GM21447 (cell line): ENCODE data around the gene NANOS3.

Source experiments
- ATAC-seq: cut with Tn5 transposase; IDR thresholded peaks from one replicate; pipeline ENCODE4 v1.9.1; 2021; ENCODE audit not compliant: unreplicated experiment

NANOS3 gene

GRCh38 chr19:13864667-13865570 lies 12.0 kb upstream of the NANOS3 start:
- no peak for ATAC-seq

- ATAC-seq: no peak
Observed at GRCh38 chr19:13865571-13866462, 11.1 kb upstream of the NANOS3 start.

DNA sequence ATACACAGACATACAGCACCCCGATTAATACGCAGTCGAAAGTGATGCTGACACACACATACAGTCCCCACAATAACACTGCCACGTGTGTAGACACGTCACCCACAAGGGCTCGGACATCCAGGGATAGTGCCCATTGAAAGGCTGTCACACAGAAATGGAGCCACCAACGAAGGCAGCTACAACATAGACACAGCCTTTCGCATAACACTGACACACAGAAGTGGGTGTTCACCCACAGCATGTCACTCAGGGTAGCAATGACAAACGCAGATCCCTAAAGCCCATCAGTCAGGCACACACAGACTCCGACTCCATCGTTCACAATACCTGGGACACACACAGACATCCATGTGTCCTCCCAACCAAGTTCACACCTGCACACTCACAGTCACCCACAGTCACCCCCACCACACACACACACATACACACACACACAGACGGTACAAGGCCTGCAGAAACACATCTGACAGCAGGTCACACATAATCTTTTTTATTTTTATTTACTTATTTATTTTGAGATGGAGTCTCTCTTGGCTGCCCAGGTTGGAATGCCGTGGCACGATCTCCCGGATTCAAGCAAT lies 10.4 kb upstream of the NANOS3 start:
- no peak for ATAC-seq

GRCh38 chr19:13868663-13869062 lies 8.3 kb upstream of the NANOS3 start:
- ATAC-seq: no peak

DNA sequence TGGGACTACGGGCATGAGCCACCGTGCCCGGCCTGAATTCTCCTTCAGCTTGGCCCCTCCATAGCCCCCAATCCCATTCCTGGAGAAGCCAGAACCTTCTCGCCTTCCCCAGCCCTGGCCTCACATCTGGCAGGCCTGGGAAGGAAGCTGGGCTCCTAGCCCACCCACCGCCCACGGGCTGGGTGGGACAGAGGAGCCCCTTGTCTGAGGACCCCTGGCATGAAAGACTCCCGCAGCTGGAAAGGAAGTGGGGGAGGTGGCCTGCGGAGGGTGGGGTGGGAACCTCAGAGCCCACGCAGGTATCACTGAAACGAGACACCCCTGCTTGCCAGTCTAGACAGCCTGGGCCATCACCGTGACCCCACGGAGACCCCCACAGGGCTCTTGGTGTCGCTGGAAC lies 7.7 kb upstream of the NANOS3 start:
- no peak for ATAC-seq

- no peak for ATAC-seq
Observed at GRCh38 chr19:13870873-13871272, 6.1 kb upstream of the NANOS3 start.

GRCh38 chr19:13872339-13872694 lies 4.6 kb upstream of the NANOS3 start:
- no peak for ATAC-seq

- ATAC-seq: no peak
Observed at GRCh38 chr19:13872695-13873389, 4.1 kb upstream of the NANOS3 start.

GRCh38 chr19:13873834-13874515 lies 3.0 kb upstream of the NANOS3 start:
- ATAC-seq: no peak

DNA sequence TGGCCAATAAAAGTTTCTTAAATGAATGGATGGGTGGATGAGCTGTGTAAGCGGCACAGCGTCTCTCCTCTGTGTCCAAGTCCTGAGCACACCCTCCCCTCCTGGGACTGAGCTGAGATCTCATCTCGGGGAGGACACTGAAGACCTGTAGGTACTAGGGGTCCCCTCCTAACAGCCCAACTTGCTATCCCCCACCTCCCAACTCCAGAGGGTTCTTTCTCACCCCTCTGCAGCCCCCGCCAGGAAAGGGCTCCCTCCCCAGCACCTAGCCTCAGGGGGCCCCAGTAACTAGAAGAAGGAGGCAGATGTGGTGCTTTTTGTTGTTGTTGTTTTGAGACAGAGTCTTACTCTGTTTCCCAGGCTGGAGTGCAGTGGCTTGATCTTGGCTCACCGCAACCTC lies 1.1 kb upstream of the NANOS3 start:
- ATAC-seq: no peak

DNA sequence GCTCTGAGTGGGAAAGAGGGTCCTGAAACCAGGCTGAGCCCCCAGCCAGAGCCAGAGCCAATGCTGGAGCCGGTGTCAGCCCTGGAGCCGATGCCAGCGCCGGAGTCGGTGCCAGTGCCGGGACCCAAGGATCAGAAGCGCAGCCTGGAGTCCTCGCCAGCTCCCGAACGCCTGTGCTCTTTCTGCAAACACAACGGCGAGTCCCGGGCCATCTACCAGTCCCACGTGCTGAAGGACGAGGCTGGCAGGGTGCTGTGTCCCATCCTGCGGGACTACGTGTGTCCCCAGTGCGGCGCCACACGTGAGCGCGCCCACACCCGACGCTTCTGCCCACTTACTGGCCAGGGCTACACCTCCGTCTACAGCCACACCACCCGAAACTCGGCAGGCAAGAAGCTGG lies 369 bp downstream of the NANOS3 start:
- no peak for ATAC-seq

GRCh38 chr19:13880059-13881043 lies 3.4 kb downstream of the NANOS3 start:
- ATAC-seq: no peak

GRCh38 chr19:13881251-13881691 lies 4.3 kb downstream of the NANOS3 start:
- no peak for ATAC-seq

DNA sequence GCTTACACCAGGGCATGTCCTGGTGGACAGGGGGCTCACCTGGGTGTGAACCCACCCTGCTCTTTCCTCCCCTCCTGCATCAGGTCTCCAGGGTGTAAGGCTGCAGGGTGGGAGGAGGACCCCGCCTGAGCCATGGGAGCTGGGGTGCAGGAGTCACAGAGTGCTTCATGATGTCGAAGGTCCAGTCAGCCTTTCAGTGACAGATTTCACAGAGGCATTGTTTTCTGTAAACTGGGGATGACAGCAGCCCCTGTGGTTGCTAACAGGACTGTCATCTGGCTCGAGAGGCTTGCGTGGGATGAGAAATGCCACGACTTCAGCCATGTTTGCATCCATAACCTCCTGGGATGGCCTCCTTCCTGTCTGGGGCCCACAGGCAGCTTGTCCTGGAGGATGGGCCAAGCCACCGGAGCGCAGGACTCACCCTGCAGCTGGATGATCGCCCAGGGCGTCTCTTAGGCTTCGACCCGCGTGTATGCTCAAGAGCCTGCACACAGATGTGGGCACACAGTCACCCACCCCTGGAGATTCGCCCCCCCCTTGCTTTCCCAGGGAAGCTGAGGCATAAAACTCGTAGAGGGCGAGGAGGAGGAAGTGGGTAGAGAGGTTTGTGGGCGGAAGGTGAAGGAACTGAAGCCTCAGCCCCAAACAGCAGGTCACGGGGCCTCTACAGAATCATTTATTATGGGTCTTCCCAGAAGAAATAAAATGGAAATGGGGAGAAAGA lies 4.9 kb downstream of the NANOS3 start:
- ATAC-seq: no peak

- no peak for ATAC-seq
Observed at GRCh38 chr19:13882419-13882795, 5.5 kb downstream of the NANOS3 start.

DNA sequence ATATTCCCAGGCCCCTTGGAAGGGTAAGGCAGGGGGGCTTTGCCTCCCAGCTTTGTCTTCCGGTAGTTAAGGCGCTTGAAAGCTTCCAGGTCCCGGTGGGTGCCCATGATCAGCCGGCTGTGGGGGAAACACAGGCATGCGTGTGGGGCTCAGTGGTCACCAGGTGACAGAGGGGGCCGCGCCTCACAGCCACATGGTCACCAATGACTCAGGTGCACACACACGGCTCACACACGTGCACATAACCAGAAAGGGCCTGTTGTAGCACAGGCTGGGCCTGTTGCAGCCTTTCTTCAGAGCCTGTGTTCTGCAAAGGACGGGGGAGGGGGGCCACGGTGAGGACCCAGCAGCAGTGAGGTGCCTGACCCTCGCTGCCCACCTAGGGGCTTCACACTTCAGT lies 5.9 kb downstream of the NANOS3 start:
- no peak for ATAC-seq

- no peak for ATAC-seq
Observed at GRCh38 chr19:13883516-13884064, 6.7 kb downstream of the NANOS3 start.
